CD8-positive, alpha-beta memory T cell (primary cell): Measurements from ENCODE around the gene FSD1L. TPM values are rescaled to one million over a fixed set of nuclear protein-coding genes. Genes with fewer than 3 reads are reported as not detected.

ENCODE experiments used
- CTCF ChIA-PET: fragments of 350-600 bp; sonication (Branson Sonifier 250); formaldehyde crosslinking; loops from one replicate; lab custom pipeline; 2021; ENCODE audit warnings: antibody characterized with exemption; lab: Charles Lee
- POLR2A ChIA-PET: fragments of 350-600 bp; sonication (Branson Sonifier 250); formaldehyde crosslinking; loops from one replicate; lab custom pipeline; 2021; ENCODE audit warnings: antibody characterized with exemption; lab: Charles Lee
- DNase-seq, 5 donors: peaks; one replicate each; pipeline versions ENCODE4 v3.0.0 to v3.0.0-alpha.2; 2020 to 2022; ENCODE audit warnings: mixed read lengths in 1 of 5
- H3K27ac ChIP-seq: one replicate; pipeline ENCODE4 v1.7.0; 2013; ENCODE audit warnings: low read depth, mild to moderate bottlenecking, low read length, moderate library complexity
- H3K27me3 ChIP-seq: 2 replicates; pipeline ENCODE4 v1.7.0; 2013; ENCODE audit warnings: low read length, mild to moderate bottlenecking; ENCODE audit not compliant: insufficient read depth, poor library complexity, severe bottlenecking
- H3K36me3 ChIP-seq: 2 replicates; pipeline ENCODE4 v1.7.0; 2013; ENCODE audit warnings: mild to moderate bottlenecking, low read length, moderate library complexity; ENCODE audit not compliant: insufficient read depth
- H3K4me1 ChIP-seq: 2 replicates; pipeline ENCODE4 v1.7.0; 2013; ENCODE audit warnings: mild to moderate bottlenecking, low read length, moderate library complexity; ENCODE audit not compliant: insufficient read depth
- H3K4me3 ChIP-seq: 2 replicates; pipeline ENCODE4 v1.7.0; 2013; ENCODE audit warnings: mild to moderate bottlenecking, low read length
- H3K9me3 ChIP-seq: 2 replicates; pipeline ENCODE4 v1.7.0; 2013; ENCODE audit warnings: mild to moderate bottlenecking, low read length
- H3K27ac Mint-ChIP-seq, 8 donors: one replicate each; pipeline ENCODE4 v1.8.0; 2020 to 2021; ENCODE audit warnings: mixed read lengths in 8 of 8, mild to moderate bottlenecking in 6 of 8, inconsistent platforms in 3 of 8, moderate library complexity in 3 of 8
- H3K27me3 Mint-ChIP-seq, 2 donors: one replicate each; pipeline ENCODE4 v1.8.0; 2020 to 2021; ENCODE audit warnings: mixed read lengths in 2 of 2, mild to moderate bottlenecking in 1 of 2, moderate library complexity in 1 of 2
- H3K36me3 Mint-ChIP-seq, 3 donors: one replicate each; pipeline ENCODE4 v1.8.0; 2020 to 2021; ENCODE audit warnings: mixed read lengths in 3 of 3, inconsistent platforms in 1 of 3, mild to moderate bottlenecking in 1 of 3
- H3K4me1 Mint-ChIP-seq, 3 donors: one replicate each; pipeline ENCODE4 v1.8.0; 2020 to 2021; ENCODE audit warnings: mixed read lengths in 3 of 3, inconsistent platforms in 1 of 3, mild to moderate bottlenecking in 1 of 3
- H3K4me3 Mint-ChIP-seq, 7 donors: one replicate each; pipeline ENCODE4 v1.8.0; 2020 to 2021; ENCODE audit warnings: mixed read lengths in 7 of 7, mild to moderate bottlenecking in 6 of 7, moderate library complexity in 4 of 7, inconsistent platforms in 2 of 7
- H3K9me3 Mint-ChIP-seq, 5 donors: one replicate each; pipeline ENCODE4 v1.8.0; 2020 to 2022; ENCODE audit warnings: mixed read lengths in 5 of 5, mild to moderate bottlenecking in 3 of 5, moderate library complexity in 2 of 5, inconsistent platforms in 1 of 5
- polyA plus RNA-seq: library from polyadenylated mRNA; unstranded; fragments of 300-500 nt; fragmentation: Illumina TruSeq; gene quantifications from one replicate; pipeline ENCODE4 v1.2.3, GENCODE V29; 2021
- total RNA-seq, 2 experiments: library from RNA; stranded (reverse); gene quantifications; one replicate each; pipeline ENCODE4 v1.2.3, GENCODE V29; 2021

FSD1L gene
- total and polyA plus RNA-seq, 3 experiments from 2014 or later = 0.53 to 4.3 (median 3.8) TPM

DNA sequence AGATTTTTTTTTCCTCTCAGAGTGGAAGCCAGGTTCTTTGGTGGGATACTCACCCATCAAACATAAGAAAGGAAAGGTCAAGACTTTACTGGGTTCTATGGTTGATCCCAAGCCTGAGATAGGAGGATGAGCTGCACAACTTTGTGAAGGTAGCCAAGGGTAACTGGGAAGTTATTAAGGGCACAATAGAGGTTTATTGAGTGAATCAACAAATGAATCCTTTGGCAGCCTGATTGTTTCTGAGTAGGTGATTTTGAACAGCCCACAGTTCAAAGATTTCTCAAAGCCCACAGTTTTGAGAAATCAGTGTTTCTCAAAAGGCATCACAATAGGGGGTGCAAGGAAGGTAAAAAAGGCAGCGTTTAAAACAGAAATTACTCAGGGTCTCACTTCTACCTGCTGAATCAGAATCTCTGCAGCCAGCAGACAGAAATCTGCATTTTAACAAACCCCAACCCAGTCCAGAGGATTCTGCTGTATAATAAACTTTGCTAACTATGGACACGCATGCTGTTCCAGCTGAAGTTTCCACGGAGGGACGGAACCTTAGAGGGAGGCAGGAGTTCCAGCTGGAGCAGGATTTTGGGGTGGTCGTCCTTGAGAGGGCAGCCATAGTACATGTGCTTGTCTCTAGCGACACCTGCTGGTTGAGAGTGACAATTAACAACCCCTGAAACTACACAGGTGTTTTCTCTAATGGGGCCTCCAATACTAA lies 32.7 kb upstream of the FSD1L start:
- no peak overlapping the region for H3K27ac ChIP-seq
- POLR2A ChIA-PET = no interaction called here

DNA sequence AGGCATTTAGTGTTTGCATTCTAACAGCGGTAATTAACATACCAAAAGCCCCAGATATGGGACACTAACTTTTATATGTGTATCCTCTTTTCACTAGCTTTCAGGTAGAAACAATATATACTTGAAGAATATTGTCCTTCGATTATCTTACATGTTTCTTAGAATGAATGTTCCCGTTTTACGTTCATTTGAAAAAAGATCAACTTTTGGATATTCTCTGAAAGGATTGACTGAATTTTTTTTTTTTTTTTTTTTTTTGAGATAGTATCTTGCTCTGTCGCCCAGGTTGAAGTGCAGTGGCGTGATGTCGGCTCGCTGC lies 32.2 kb upstream of the FSD1L start:
- ChIA-PET CTCF (interaction anchor here (0.6 to 5.3 kb wide), 15 partner anchors 8 to 1778 kb away, joined by 3 to 28 read pairs (median 3); partner anchors contain the start of gene SLC44A1), POLR2A (no interaction called here)
- Mint-ChIP-seq H3K36me3 (no peaks in the 10 kb centered on the region), H3K27me3 (peaks cover 20 to 39% of the 10 kb centered on the region in 2 donors), H3K9me3 (peaks cover 0 to 8% (median 6%) of the 10 kb centered on the region in 5 donors), H3K27ac (no peak overlapping the region), H3K4me1 (no peaks in the 10 kb centered on the region), H3K4me3 (no peak overlapping the region)
- no peak overlapping the region for H3K4me3 ChIP-seq
- no peak for DNase-seq
- H3K9me3 ChIP-seq = no peaks in the 10 kb centered on the region
- H3K27ac ChIP-seq = no peak overlapping the region
- H3K4me1 ChIP-seq = peaks cover 4% of the 10 kb centered on the region
- H3K27me3 ChIP-seq = peaks cover 7% of the 10 kb centered on the region
- H3K36me3 ChIP-seq = no peaks in the 10 kb centered on the region

More for the DNA sequence above, 32.7 kb upstream of the FSD1L start:
- no peaks in the 10 kb centered on the region for H3K36me3 Mint-ChIP-seq
- no peaks in the 10 kb centered on the region for H3K36me3 ChIP-seq
- no peak overlapping the region for H3K4me3 Mint-ChIP-seq
- DNase-seq = peak; percentile 33 to 69 (median 50)
- H3K9me3 Mint-ChIP-seq = peaks cover 0 to 13% (median 6%) of the 10 kb centered on the region in 5 donors
- peaks cover 7% of the 10 kb centered on the region for H3K27me3 ChIP-seq
- no peaks in the 10 kb centered on the region for H3K9me3 ChIP-seq
- H3K4me1 ChIP-seq = peaks cover 4% of the 10 kb centered on the region
- H3K4me3 ChIP-seq = no peak overlapping the region
- peaks cover 23 to 44% of the 10 kb centered on the region in 2 donors for H3K27me3 Mint-ChIP-seq
- H3K27ac Mint-ChIP-seq = no peak overlapping the region
- CTCF ChIA-PET = interaction anchor here (0.7 to 5.3 kb wide), 14 partner anchors 8 to 1778 kb away, joined by 3 to 28 read pairs (median 3); partner anchors contain the start of gene SLC44A1
- no peaks in the 10 kb centered on the region for H3K4me1 Mint-ChIP-seq

DNA sequence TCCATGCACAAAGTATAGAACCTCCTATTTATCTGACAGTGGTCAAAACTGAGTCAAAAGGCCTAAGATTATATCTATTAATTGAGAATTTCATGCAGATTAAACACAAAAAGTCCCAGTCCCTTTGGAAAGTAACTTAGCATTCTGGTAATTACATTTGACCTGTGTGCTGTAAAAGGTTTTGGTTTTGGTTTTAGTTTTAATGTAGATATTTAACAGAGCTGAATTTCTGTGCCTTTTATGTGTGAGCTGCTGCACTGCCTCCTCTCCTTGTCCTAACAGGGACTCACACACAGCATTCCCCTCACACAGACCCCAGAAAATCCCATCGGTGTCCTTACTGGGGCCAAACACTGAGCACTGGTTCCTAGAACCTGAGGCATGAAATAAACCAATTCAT lies 31.0 kb upstream of the FSD1L start:
- Histone ChIP-seq H3K27me3 (peaks cover 7% of the 10 kb centered on the region), H3K4me3 (no peak overlapping the region), H3K36me3 (no peaks in the 10 kb centered on the region), H3K27ac (no peak overlapping the region), H3K4me1 (peaks cover 4% of the 10 kb centered on the region), H3K9me3 (no peaks in the 10 kb centered on the region)
- no peaks in the 10 kb centered on the region for H3K36me3 Mint-ChIP-seq
- H3K27me3 Mint-ChIP-seq = peaks cover 13 to 29% of the 10 kb centered on the region in 2 donors
- no peak for DNase-seq
- ChIA-PET POLR2A (no interaction called here), CTCF (interaction anchor here (1.1 to 5.3 kb wide), 2 partner anchors 490 to 553 kb away, joined by 3 to 28 read pairs; no protein-coding TSS in a partner anchor)
- H3K4me3 Mint-ChIP-seq = no peak overlapping the region
- H3K27ac Mint-ChIP-seq = peak overlapping the region in 1 of 8 donors; percentile 12
- H3K4me1 Mint-ChIP-seq = no peaks in the 10 kb centered on the region
- H3K9me3 Mint-ChIP-seq = peaks cover 0 to under 1% (median under 1%) of the 10 kb centered on the region in 5 donors

DNA sequence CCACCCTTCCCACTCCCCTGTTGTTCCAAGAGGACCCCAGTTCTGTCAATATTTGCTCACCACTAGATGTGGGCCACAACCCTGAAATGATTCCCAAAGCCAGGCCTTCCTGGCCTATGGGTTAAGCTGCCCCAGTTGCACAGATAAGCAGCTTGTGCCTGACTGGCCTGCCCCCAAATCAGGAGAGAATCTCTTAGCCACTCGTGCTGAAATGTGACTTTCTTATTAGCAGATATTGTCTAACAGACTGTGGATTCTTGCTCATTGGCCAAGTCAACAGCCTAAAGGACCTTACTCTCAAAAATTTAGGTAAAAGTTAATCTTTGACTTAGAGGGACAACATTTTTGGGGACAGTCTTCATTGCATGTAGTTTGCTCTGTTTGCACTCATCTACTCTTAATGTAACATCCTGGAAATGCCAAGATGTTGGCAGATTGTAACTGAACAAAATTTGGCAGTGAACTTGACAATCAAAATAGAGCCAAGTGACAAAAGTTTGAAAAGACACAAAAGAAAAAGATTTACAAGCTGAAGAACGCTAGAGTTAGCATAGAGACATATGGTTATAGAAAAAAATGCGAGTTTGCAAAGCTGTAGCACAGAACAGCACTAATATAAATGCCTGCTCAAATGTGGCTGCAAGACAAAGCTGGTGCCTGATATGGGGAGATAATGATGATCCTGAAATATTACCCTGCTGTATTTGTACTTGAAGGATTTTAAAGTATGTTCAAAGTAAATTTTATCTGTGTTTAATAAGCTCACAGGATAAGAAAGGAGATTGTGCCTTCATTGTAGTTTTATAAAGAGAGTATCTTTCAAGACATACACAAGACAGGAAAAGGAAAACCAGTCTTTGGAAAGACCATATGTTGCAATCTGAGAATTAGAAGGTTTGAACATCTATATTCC lies 29.0 kb upstream of the FSD1L start:
- no peak overlapping the region for H3K27ac Mint-ChIP-seq
- peaks cover 4% of the 10 kb centered on the region for H3K4me1 ChIP-seq
- no peak overlapping the region for H3K4me3 ChIP-seq
- no peaks in the 10 kb centered on the region for H3K4me1 Mint-ChIP-seq
- H3K36me3 Mint-ChIP-seq = no peaks in the 10 kb centered on the region
- H3K9me3 ChIP-seq = no peaks in the 10 kb centered on the region
- H3K27me3 Mint-ChIP-seq = peaks cover 4 to 13% of the 10 kb centered on the region in 2 donors
- H3K4me3 Mint-ChIP-seq = no peak overlapping the region
- H3K36me3 ChIP-seq = no peaks in the 10 kb centered on the region
- H3K9me3 Mint-ChIP-seq = no peaks in the 10 kb centered on the region
- H3K27ac ChIP-seq = no peak overlapping the region
- H3K27me3 ChIP-seq = peaks cover 7% of the 10 kb centered on the region
- DNase-seq = no peak
- CTCF ChIA-PET = interaction anchor here (0.7 to 5.3 kb wide), 3 partner anchors 11 to 638 kb away, joined by 3 to 28 read pairs (median 4); no protein-coding TSS in a partner anchor
- POLR2A ChIA-PET = no interaction called here

DNA sequence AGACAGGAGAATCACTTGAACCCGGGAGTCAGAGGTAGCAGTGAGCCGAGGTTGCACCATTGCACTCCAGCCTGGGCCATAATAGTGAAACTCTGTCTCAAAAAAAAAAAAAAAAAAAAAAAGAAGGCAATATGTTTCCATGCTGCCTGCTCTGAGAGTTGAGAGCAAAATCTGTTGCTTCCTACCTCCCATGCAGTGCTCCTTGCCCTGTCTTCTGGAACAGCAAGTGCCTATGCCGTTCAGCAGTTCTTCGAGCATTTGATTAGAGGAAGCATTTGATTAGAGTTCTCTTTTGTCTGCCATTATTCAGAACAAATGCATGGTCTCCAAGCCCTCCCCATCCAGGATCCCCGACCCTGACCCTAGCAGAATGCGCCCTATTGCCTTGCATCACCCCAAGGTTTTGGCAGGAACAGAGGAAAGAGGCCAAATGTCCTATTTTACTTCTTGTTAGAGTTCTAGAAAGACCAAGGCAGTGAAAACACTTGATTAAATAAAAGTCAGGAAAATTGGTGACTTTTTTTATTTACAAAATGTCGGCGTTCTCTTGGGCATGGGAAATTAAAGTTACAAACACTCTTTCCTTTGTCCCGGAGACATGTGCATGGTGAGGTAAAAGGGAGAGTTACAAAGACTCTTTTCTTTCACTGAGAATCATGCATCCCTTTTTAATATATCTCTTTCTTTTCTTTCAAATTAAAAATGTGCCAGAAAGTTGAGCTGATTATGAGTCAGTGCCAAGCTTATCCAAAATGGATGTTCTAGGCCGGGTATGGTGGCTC lies 27.8 kb upstream of the FSD1L start:
- no peak overlapping the region for H3K4me3 Mint-ChIP-seq
- H3K27ac Mint-ChIP-seq = no peak overlapping the region
- Histone ChIP-seq H3K4me3 (no peak overlapping the region), H3K4me1 (peaks cover 4% of the 10 kb centered on the region), H3K27ac (no peak overlapping the region), H3K9me3 (no peaks in the 10 kb centered on the region), H3K27me3 (peaks cover 4% of the 10 kb centered on the region), H3K36me3 (no peaks in the 10 kb centered on the region)
- no peaks in the 10 kb centered on the region for H3K4me1 Mint-ChIP-seq
- ChIA-PET POLR2A (no interaction called here), CTCF (no interaction called here)
- H3K27me3 Mint-ChIP-seq = peaks cover 4 to 5% of the 10 kb centered on the region in 2 donors
- H3K9me3 Mint-ChIP-seq = no peaks in the 10 kb centered on the region
- no peak for DNase-seq
- no peaks in the 10 kb centered on the region for H3K36me3 Mint-ChIP-seq

DNA sequence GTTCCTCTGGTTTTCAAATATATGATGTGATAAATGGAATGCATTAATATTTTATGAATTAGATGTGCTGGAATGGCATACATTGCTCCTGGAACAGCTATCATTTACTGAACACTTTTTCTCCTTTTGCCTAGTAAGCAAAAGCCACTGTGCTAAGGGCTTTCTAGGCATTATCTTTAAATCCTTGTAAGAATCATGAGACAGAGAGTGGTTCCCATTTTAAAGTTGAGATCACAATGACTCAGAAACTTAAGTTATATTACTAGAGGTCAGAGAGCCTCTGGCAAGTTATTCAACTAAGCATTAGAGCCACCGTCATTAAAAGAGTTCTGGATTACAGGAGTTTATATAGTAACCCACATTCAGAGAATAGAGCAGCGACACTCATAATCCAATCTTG lies 26.7 kb upstream of the FSD1L start:
- no peak overlapping the region for H3K27ac Mint-ChIP-seq
- Histone ChIP-seq H3K36me3 (no peaks in the 10 kb centered on the region), H3K27ac (no peak overlapping the region), H3K4me1 (no peaks in the 10 kb centered on the region), H3K27me3 (no peaks in the 10 kb centered on the region), H3K9me3 (no peaks in the 10 kb centered on the region), H3K4me3 (no peak overlapping the region)
- ChIA-PET CTCF (no interaction called here), POLR2A (no interaction called here)
- DNase-seq = no peak
- H3K27me3 Mint-ChIP-seq = peaks cover 0 to 4% of the 10 kb centered on the region in 2 donors
- no peak overlapping the region for H3K4me3 Mint-ChIP-seq
- no peaks in the 10 kb centered on the region for H3K36me3 Mint-ChIP-seq
- H3K9me3 Mint-ChIP-seq = no peaks in the 10 kb centered on the region
- H3K4me1 Mint-ChIP-seq = no peaks in the 10 kb centered on the region

DNA sequence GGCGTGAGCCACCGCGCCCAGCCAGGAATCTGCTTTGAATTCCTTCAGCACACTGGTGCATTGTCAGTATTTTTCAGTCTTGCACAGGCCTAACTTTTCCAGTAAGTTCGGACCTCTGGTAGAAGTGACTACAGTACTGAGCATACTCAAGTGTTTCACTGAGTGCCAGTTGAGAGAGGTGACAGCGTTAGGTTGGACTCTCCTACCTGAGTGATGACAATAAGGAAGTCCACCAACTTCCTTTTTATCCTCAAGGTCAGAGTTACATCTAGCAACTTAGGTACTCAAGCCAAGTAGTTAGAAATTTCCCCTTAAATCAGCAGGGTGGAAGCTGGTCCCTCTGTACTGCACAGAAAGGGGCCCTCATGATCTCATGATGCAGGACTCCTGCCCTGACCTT lies 26.0 kb upstream of the FSD1L start:
- Histone ChIP-seq H3K9me3 (no peaks in the 10 kb centered on the region), H3K4me1 (no peaks in the 10 kb centered on the region), H3K4me3 (no peak overlapping the region), H3K27me3 (no peaks in the 10 kb centered on the region), H3K36me3 (no peaks in the 10 kb centered on the region), H3K27ac (no peak overlapping the region)
- H3K9me3 Mint-ChIP-seq = no peaks in the 10 kb centered on the region
- H3K36me3 Mint-ChIP-seq = no peaks in the 10 kb centered on the region
- no peaks in the 10 kb centered on the region for H3K4me1 Mint-ChIP-seq
- POLR2A ChIA-PET = no interaction called here
- CTCF ChIA-PET = no interaction called here
- H3K27me3 Mint-ChIP-seq = peaks cover 0 to 4% of the 10 kb centered on the region in 2 donors
- no peak for DNase-seq
- H3K27ac Mint-ChIP-seq = no peak overlapping the region
- H3K4me3 Mint-ChIP-seq = no peak overlapping the region
